KG1 (cell line): ENCODE data around the gene MTREX.

Source experiments
- DNase-seq: peaks from one replicate; lab custom pipeline; 2025; lab: John Stamatoyannopoulos, UW

The MTREX gene

GRCh38 chr5:55471468-55471867 lies 163.7 kb downstream of the MTREX start:
- no peak for DNase-seq

- no peak for DNase-seq
Observed at GRCh38 chr5:55472642-55473041, 164.9 kb downstream of the MTREX start.
